H1 (cell line): Measurements from ENCODE around the gene PSKH1. TPM values are rescaled to one million over a fixed set of nuclear protein-coding genes. Genes with fewer than 3 reads are reported as not detected.

Experiments
- CTCF ChIA-PET: fragments of 300-600 bp; sonication (Branson Sonifier 250); formaldehyde crosslinking; loops from one replicate; lab custom pipeline; 2021; ENCODE audit not compliant: partially characterized antibody; lab: Charles Lee
- POLR2A ChIA-PET: fragments of 300-600 bp; sonication (Branson Sonifier 250); formaldehyde crosslinking; loops from one replicate; lab custom pipeline; 2021; ENCODE audit warnings: inconsistent platforms; ENCODE audit not compliant: partially characterized antibody; lab: Charles Lee
- DNase-seq, 2 experiments: peaks; one replicate each; pipeline versions ENCODE4 v3.0.0 to v3.0.0-alpha.2; 2010 to 2022; ENCODE audit warnings: low spot score in 2 of 2, low read depth in 1 of 2, mixed read lengths in 1 of 2
- FAIRE-seq: peaks from 2 replicates; lab custom pipeline; 2011; peaks lifted over from hg19 to GRCh38; lab: Jason Lieb, UNC
- H2AFZ ChIP-seq: 2 replicates; pipeline ENCODE4 v1.8.1; 2012; ENCODE audit warnings: low read length, inconsistent platforms
- H2AK5ac ChIP-seq: 2 replicates; pipeline ENCODE4 v1.6.1; 2013; ENCODE audit warnings: low read depth, low read length
- H2BK120ac ChIP-seq: replicated peaks from 2 replicates; pipeline ENCODE3; 2013; ENCODE audit warnings: low read depth, low read length, inconsistent platforms
- H2BK12ac ChIP-seq: 2 replicates; pipeline ENCODE4 v1.6.1; 2013; ENCODE audit warnings: low read depth, low read length
- H2BK15ac ChIP-seq: 2 replicates; pipeline ENCODE4 v1.6.1; 2013; ENCODE audit warnings: low read length
- H2BK20ac ChIP-seq: 2 replicates; pipeline ENCODE4 v1.6.1; 2013; ENCODE audit warnings: low read length
- H2BK5ac ChIP-seq: 2 replicates; pipeline ENCODE4 v1.6.1; 2013; ENCODE audit warnings: low read depth, low read length
- H3K14ac ChIP-seq: 2 replicates; pipeline ENCODE4 v1.6.1; 2013; ENCODE audit warnings: inconsistent platforms; ENCODE audit not compliant: insufficient read length
- H3K18ac ChIP-seq: 2 replicates; pipeline ENCODE4 v1.6.1; 2013; ENCODE audit warnings: low read length; ENCODE audit errors: extremely low read depth
- H3K23ac ChIP-seq: 2 replicates; pipeline ENCODE4 v1.6.1; 2013; ENCODE audit warnings: inconsistent platforms; ENCODE audit not compliant: insufficient read length
- H3K23me2 ChIP-seq: 2 replicates; pipeline ENCODE4 v1.6.1; 2013; ENCODE audit warnings: low read depth, low read length
- H3K27ac ChIP-seq: 2 replicates; pipeline ENCODE4 v1.6.1; 2011; ENCODE audit warnings: low read depth, low read length, inconsistent platforms
- H3K27me3 ChIP-seq, 4 experiments: replicated peaks in 1 of 4; 1 replicate in 1 of 4; 2 replicates in 3 of 4; pipeline versions ENCODE4 v1.6.1 to v1.8.1; 2011 to 2013; ENCODE audit warnings: low read length in 3 of 4, mild to moderate bottlenecking in 3 of 4, inconsistent platforms in 2 of 4, mixed read lengths in 2 of 4, moderate library complexity in 1 of 4; ENCODE audit not compliant: control insufficient read depth in 3 of 4, insufficient read depth in 3 of 4; ENCODE audit errors: extremely low read depth in 1 of 4
- H3K36me3 ChIP-seq, 4 experiments: 2 replicates each; pipeline versions ENCODE4 v1.6.1 to v1.8.1; 2011 to 2013; ENCODE audit warnings: mild to moderate bottlenecking in 4 of 4, low read length in 3 of 4, moderate library complexity in 2 of 4, control low read depth in 1 of 4, inconsistent platforms in 1 of 4; ENCODE audit not compliant: insufficient read depth in 4 of 4, control insufficient read depth in 2 of 4
- H3K4ac ChIP-seq: replicated peaks from 2 replicates; pipeline ENCODE3; 2013; ENCODE audit warnings: low read length, low read depth, mixed read lengths, inconsistent platforms; ENCODE audit not compliant: insufficient read length
- H3K4me1 ChIP-seq, 4 experiments: replicated peaks in 1 of 4; 1 replicate in 1 of 4; 2 replicates in 3 of 4; pipeline versions ENCODE4 v1.6.1 to v1.8.1; 2011 to 2013; ENCODE audit warnings: low read length in 3 of 4, inconsistent platforms in 2 of 4, mixed read lengths in 1 of 4; ENCODE audit not compliant: insufficient read depth in 4 of 4, control insufficient read depth in 3 of 4
- H3K4me2 ChIP-seq, 2 experiments: 2 replicates each; pipeline versions ENCODE4 v1.6.1 to v1.8.1; 2011 to 2013; ENCODE audit warnings: low read depth in 2 of 2, low read length in 2 of 2, control low read depth in 1 of 2, inconsistent platforms in 1 of 2, mild to moderate bottlenecking in 1 of 2; ENCODE audit not compliant: insufficient read depth in 1 of 2
- H3K4me3 ChIP-seq, 4 experiments: fragments of 200-600, 300-600 bp in 1 of 4; sonication (generic), shearing (Covaris generic), sonication (Bioruptor Twin) in 1 of 4; 2 replicates each; pipeline versions ENCODE4 v1.5.1 to v1.8.1; 2011 to 2016; ENCODE audit warnings: low read length in 4 of 4, low read depth in 3 of 4, control low read depth in 2 of 4, inconsistent platforms in 2 of 4, mild to moderate bottlenecking in 2 of 4, mixed read lengths in 1 of 4, moderate library complexity in 1 of 4; ENCODE audit not compliant: insufficient read depth in 2 of 4; ENCODE audit errors: extremely low read depth in 1 of 4
- H3K56ac ChIP-seq: replicated peaks from 2 replicates; pipeline ENCODE3; 2013; ENCODE audit warnings: low read depth, mild to moderate bottlenecking, mixed read lengths, low read length, inconsistent platforms; ENCODE audit not compliant: insufficient read length
- H3K79me1 ChIP-seq: 2 replicates; pipeline ENCODE4 v1.6.1; 2013; ENCODE audit warnings: low read depth, low read length, control low read depth
- H3K79me2 ChIP-seq, 2 experiments: 2 replicates each; pipeline versions ENCODE4 v1.6.1 to v1.8.1; 2012 to 2013; ENCODE audit warnings: low read length in 2 of 2, mild to moderate bottlenecking in 2 of 2, inconsistent platforms in 1 of 2; ENCODE audit not compliant: insufficient read depth in 2 of 2, control insufficient read depth in 1 of 2
- H3K9ac ChIP-seq, 4 experiments: replicated peaks in 1 of 4; 1 replicate in 1 of 4; 2 replicates in 3 of 4; pipeline versions ENCODE4 v1.6.1 to v1.8.1; 2011 to 2013; ENCODE audit warnings: low read depth in 3 of 4, low read length in 3 of 4, control low read depth in 2 of 4, mild to moderate bottlenecking in 2 of 4, moderate library complexity in 2 of 4, inconsistent platforms in 1 of 4; ENCODE audit errors: extremely low read depth in 1 of 4
- H3K9me3 ChIP-seq, 2 experiments: 2 replicates each; pipeline versions ENCODE4 v1.6.1 to v1.8.1; 2012 to 2013; ENCODE audit warnings: mild to moderate bottlenecking in 2 of 2, moderate library complexity in 2 of 2, control low read depth in 1 of 2, inconsistent platforms in 1 of 2, low read depth in 1 of 2, low read length in 1 of 2, mixed read lengths in 1 of 2; ENCODE audit not compliant: insufficient read depth in 2 of 2
- H4K20me1 ChIP-seq, 2 experiments: replicated peaks in 1 of 2; 2 replicates each; pipeline versions ENCODE3 to v1.8.1; 2011 to 2013; ENCODE audit warnings: inconsistent platforms in 2 of 2, low read length in 2 of 2, mild to moderate bottlenecking in 1 of 2; ENCODE audit not compliant: insufficient read depth in 2 of 2, control insufficient read depth in 1 of 2
- H4K5ac ChIP-seq: 2 replicates; pipeline ENCODE4 v1.6.1; 2013; ENCODE audit warnings: low read length, low read depth, mixed read lengths, inconsistent platforms; ENCODE audit not compliant: insufficient read length
- H4K8ac ChIP-seq: 2 replicates; pipeline ENCODE4 v1.8.0; 2013; ENCODE audit warnings: mild to moderate bottlenecking, moderate library complexity, low read length, inconsistent platforms; ENCODE audit not compliant: insufficient read depth; ENCODE audit errors: extremely low read depth
- H4K91ac ChIP-seq: replicated peaks from 2 replicates; pipeline ENCODE3; 2013; ENCODE audit warnings: low read length, mixed read lengths, inconsistent platforms; ENCODE audit not compliant: insufficient read length
- EZH2 ChIP-seq: fragments of 200-600 bp; sonication (generic); IDR thresholded peaks from 2 replicates; pipeline ENCODE4 v1.7.1; 2012; ENCODE audit warnings: low read depth, mild to moderate bottlenecking, moderate library complexity, low read length, inconsistent platforms; ENCODE audit not compliant: severe bottlenecking
- NANOG ChIP-seq: IDR thresholded peaks from 2 replicates; pipeline ENCODE4 v1.6.1; 2011; ENCODE audit warnings: low read length, low read depth, mild to moderate bottlenecking, inconsistent platforms; ENCODE audit not compliant: insufficient read depth, poor library complexity, severe bottlenecking
- PHF8 ChIP-seq: fragments of 200-600 bp; sonication (generic); conservative IDR thresholded peaks from 2 replicates; pipeline ENCODE4 v1.7.1; 2012; ENCODE audit warnings: low read depth, mild to moderate bottlenecking, inconsistent platforms, low read length, moderate library complexity
- POLR2A ChIP-seq, 2 experiments: IDR thresholded peaks; 1 replicate in 1 of 2; 2 replicates in 1 of 2; pipeline ENCODE4 v1.6.1; 2011; ENCODE audit warnings: low read depth in 2 of 2, low read length in 2 of 2, mild to moderate bottlenecking in 2 of 2; ENCODE audit errors: control extremely low read depth in 1 of 2
- WGBS, 2 experiments: shearing (Covaris generic) in 1 of 2; methylation state at CpG; one replicate each; pipeline versions ENCODE4 v1.1.6 to v1.1.7; 2013 to 2015; ENCODE audit warnings: low lambda C conversion rate in 2 of 2, mixed read lengths in 2 of 2, inconsistent platforms in 1 of 2, low coverage in 1 of 2, missing lambda C conversion rate in 1 of 2; ENCODE audit not compliant: insufficient replicate concordance in 2 of 2, insufficient coverage in 1 of 2, insufficient read length in 1 of 2; ENCODE audit errors: extremely low coverage in 1 of 2, missing lambda C conversion rate in 1 of 2; 5-methylcytosine and 5-hydroxymethylcytosine counted together
- polyA plus RNA-seq, 7 experiments: library from polyadenylated mRNA; depleted of rRNA in 3 of 7; stranded (reverse) in 5 of 7; unstranded in 2 of 7; fragments of >200 nt in 5 of 7; fragments of 200-250 nt in 2 of 7; gene quantifications; 1 replicate in 5 of 7; 2 replicates in 1 of 7; 4 replicates in 1 of 7; pipeline versions ENCODE4 v1.2.1 to v1.2.3, GENCODE V29; 2011 to 2013; ENCODE audit warnings: missing spikeins in 2 of 7, mixed read lengths in 2 of 7
- total RNA-seq: library from RNA; stranded (reverse); fragmentation: NEBNext Ultra II Directional; extraction: Animal tissue kit (Norgen Biotek cat#: 25700); gene quantifications from 2 replicates; pipeline ENCODE4 v1.2.1, GENCODE V29; 2021
- TF ChIP-seq, protein P1 (sequence below): IDR thresholded peaks from 2 replicates; pipeline ENCODE4 v1.6.1; 2012; ENCODE audit warnings: inconsistent platforms

The PSKH1 gene
- total and polyA plus RNA-seq, 2 of the 8 experiments (the other 6 are each of a cell fraction or from before 2014, with no cell fraction given) = 24.8 to 51.0 TPM

- no peak overlapping the region for H3K14ac ChIP-seq
- POLR2A ChIA-PET = interaction anchor here (0.6 to 4.2 kb wide), 27 partner anchors 8 to 286 kb away, joined by 3 to 47 read pairs (median 5); partner anchors contain the start of genes CENPT, EDC4, LCAT and NRN1L
- H2BK12ac ChIP-seq = 0 out of 2 replicates have a peak overlapping the region, but pooled peaks have one; percentile 20
- no peaks in the 10 kb centered on the region for H3K36me3 ChIP-seq
- H3K18ac ChIP-seq = no peak overlapping the region
- no peak overlapping the region for H4K5ac ChIP-seq
- peaks cover 18% of the 10 kb centered on the region for H3K23me2 ChIP-seq
- peak overlapping the region; percentile 69 to 98 (median 92); a peak in 7 of 8 replicates for H3K4me3 ChIP-seq
- peak overlapping the region; percentile 92 for H4K91ac ChIP-seq
- CTCF ChIA-PET = interaction anchor here (0.7 to 27.1 kb wide), 25 partner anchors 8 to 413 kb away, joined by 3 to 623 read pairs (median 4); partner anchors contain the start of genes C16orf86, EDC4, ENKD1 and LCAT
- DNase-seq (no peak), FAIRE-seq (no peak)
- H2BK15ac ChIP-seq = no peak overlapping the region
- peak overlapping the region; percentile 81 for H4K8ac ChIP-seq
- peaks cover 4% of the 10 kb centered on the region; the same call in 1 of the 2 replicates for H3K79me1 ChIP-seq
- H3K4me1 ChIP-seq = peaks cover 0 to 15% (median 8%) of the 10 kb centered on the region in 4 experiments; a peak in 5 of 7 replicates
- no peak overlapping the region for H2BK5ac ChIP-seq
- no peak overlapping the region for H2AFZ ChIP-seq
- H3K4me2 ChIP-seq = peak overlapping the region; percentile 96
- TF ChIP-seq EZH2 = no peak
- TF ChIP-seq POLR2A (IDR thresholded peaks at IDR 0.05; ENCODE audit: control extremely low read depth in 1 of 2, low read depth in 2 of 2, low read length in 2 of 2) = peak in 1 of 2 experiments; percentile 47; a peak in 1 of 3 replicates
- no peak for TF ChIP-seq PHF8
- TF ChIP-seq, protein P1, sequence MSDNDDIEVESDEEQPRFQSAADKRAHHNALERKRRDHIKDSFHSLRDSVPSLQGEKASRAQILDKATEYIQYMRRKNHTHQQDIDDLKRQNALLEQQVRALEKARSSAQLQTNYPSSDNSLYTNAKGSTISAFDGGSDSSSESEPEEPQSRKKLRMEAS = no peak
- no peak for TF ChIP-seq NANOG
- no peak overlapping the region for H2BK120ac ChIP-seq
- H2BK20ac ChIP-seq = no peak overlapping the region
- no peak overlapping the region for H2AK5ac ChIP-seq
- no peak overlapping the region for H3K23ac ChIP-seq
- peaks cover 1 to 11% of the 10 kb centered on the region in 2 experiments for H4K20me1 ChIP-seq
- no peak overlapping the region for H3K4ac ChIP-seq
- peak overlapping the region; percentile 54 for H3K56ac ChIP-seq
- no peak overlapping the region for H3K27ac ChIP-seq
- H3K9me3 ChIP-seq = no peaks in the 10 kb centered on the region
- peak overlapping the region in 3 of 4 experiments; percentile 67 to 78 (median 77); a peak in 4 of 7 replicates for H3K9ac ChIP-seq
- H3K79me2 ChIP-seq = 0 out of 4 replicates have a peak, but pooled peaks cover 0 to 3% of the 10 kb centered on the region in 2 experiments
- 70% methylated on average over 13 of the region's 13 CpGs; no CpG with 5 or more reads in 1 of the 2 experiments for WGBS, 2 experiments
- H3K27me3 ChIP-seq = no peaks in the 10 kb centered on the region
Measured at GRCh38 chr16:67934306-67935100, 41.4 kb downstream of the PSKH1 start.
